GM19238 (cell line): Measurements from ENCODE around the gene SGSH.

Experiments
- DNase-seq: peaks from one replicate; pipeline ENCODE4 v3.0.0; 2011; ENCODE audit warnings: low spot score; ENCODE audit not compliant: insufficient read length

SGSH gene

DNA sequence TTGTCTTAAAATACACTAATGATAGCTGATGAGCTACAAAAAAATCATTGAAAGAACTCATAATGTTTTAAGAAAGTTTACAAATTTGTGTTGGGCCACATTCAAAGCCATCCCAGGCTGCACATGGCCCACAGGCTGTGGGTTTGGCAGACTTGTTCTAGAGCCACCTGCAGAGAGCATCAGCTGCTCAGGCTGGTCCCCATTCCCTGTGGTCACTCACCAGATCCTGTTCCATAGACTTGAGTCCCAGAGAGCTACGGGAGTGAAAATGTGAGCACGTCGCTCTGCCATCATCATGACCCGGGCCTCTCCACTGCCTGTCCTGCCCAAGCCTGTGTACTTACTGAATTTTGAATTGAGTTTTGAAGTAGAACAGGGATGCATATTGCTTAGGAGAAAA, 7.0 kb upstream of the SGSH start:
- no peak for DNase-seq

DNA sequence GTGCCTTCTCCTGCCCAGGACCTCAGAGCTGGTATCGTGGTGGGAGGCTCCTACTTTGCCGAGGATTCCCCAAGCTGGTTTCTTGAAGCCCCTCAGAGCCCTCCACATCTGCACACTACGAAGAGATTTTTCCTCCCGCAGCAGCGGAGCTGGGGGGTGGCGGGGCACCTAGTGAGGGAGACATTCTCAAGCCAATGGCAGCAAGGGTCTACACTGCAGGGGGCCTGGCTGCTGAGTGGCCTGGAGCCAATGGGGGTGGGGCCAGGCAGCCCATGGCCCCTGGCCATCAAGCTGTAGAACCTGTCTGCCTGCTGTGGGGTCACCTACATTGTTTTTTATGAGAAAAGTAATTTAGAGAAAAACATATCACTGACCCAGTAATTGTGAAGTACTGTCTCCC, 5.1 kb upstream of the SGSH start:
- DNase-seq: no peak

DNA sequence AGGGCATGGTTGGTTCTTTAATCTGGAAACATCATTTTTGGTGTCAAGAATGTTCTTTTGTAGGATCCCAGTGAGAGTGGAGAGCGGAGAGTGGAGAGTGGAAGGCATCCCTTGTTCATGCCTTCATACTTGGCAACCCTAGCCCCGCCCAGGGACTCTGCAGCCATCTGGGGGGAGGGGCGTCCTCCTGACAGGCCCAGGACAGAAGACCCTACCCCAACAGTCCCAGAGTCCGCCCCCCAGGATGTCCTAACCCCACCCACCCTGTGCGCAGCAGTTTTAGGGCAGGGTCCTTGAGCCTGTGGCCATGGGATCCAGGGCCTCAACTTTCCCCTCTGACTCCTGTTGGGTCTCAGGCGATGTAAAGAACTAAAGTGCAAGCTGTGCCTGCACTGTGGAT, 4.5 kb upstream of the SGSH start:
- DNase-seq: no peak

DNA sequence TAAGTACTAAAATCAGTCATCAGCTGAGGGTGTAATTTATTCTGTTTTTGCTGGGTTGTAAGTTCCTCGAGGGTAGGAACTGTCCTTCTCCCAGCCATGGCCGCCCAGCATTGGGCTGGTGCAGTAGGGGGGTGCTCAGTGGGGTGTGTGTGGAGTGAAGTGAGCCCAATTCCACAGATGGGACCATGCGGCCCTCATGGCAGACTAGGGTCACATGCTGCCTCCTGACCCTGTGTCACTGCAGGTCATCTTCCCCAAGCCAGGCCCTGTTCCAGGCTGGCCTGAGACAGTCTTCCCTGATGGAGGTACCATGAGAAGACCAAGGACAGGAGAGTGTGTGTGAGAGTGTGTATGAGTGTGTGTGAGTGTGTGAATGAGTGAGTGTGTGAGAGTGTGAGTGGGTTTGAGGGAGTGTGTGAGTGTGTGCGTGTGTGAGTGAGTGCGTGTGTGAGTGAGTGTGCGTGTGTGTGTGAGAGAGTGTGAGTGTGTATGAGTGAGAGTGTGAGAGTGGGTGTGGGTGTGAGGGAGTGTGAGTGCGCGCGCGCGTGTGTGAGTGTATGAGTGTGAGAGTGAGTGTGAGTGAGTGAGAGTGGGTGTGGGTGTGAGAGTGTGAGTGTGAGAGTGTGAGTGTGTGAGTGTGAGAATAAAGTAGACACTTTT, 3.8 kb upstream of the SGSH start:
- no peak for DNase-seq

DNA sequence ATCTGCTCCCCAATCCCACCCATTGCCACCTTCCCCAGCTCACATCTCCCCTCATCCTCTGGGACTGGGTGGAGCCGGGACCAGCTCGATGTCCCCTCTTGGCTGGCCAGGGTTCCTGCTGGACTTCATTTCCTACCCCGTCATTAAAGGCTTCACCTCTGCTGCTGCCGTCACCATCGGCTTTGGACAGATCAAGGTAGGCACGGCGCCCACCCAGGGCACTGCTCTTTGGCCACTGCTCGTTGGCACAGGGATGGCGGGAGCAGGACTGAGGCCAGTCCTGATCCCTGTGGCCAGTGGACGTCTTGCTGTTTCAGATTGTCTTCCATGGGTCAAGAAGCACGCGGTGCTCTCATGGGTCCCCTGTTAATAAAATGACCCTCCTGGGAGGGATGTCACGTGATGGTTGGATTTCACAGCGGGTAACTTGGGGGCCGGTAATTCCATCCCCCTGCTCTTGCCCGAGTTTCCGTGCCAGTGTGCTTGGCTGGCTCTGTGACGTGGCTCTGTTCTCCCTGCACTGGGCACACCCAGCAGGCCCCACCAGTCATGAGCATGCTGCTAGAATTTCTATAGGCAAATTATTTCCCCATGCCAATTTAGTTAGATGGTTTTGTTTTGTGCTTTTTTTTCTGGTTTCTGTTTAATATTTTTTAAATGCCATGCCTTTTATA, 3.1 kb upstream of the SGSH start:
- no peak for DNase-seq

DNA sequence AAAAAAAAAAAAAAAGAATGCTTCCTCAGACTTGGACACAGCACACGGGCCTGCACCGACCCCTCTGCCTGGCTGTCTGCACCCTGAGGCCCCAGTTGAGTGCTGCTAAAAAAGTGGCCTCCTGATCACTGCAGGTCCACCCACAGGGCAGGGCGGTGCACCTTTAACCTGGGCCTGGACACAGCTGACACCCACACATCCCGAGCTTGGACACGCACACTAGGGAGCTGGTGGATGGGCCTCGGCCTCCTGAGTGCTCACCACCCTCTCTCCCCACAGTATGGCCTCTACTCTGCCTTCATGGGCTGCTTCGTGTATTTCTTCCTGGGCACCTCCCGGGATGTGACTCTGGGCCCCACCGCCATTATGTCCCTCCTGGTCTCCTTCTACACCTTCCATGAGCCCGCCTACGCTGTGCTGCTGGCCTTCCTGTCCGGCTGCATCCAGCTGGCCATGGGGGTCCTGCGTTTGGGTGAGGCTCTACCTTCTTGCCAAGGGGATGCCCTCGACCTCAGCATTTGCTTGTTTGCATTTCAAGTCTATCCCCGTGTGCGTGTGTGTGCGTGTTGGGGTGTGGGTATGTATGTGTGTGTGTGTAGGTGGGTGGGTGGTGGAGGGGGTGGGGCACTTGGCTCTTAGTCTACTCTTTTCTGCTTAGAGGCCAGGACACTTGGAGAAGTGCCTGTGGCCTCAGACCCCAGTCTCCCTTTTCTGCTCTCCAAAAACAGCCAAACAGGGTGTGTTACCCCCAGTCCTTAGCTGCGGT, 2.4 kb upstream of the SGSH start:
- no peak for DNase-seq

DNA sequence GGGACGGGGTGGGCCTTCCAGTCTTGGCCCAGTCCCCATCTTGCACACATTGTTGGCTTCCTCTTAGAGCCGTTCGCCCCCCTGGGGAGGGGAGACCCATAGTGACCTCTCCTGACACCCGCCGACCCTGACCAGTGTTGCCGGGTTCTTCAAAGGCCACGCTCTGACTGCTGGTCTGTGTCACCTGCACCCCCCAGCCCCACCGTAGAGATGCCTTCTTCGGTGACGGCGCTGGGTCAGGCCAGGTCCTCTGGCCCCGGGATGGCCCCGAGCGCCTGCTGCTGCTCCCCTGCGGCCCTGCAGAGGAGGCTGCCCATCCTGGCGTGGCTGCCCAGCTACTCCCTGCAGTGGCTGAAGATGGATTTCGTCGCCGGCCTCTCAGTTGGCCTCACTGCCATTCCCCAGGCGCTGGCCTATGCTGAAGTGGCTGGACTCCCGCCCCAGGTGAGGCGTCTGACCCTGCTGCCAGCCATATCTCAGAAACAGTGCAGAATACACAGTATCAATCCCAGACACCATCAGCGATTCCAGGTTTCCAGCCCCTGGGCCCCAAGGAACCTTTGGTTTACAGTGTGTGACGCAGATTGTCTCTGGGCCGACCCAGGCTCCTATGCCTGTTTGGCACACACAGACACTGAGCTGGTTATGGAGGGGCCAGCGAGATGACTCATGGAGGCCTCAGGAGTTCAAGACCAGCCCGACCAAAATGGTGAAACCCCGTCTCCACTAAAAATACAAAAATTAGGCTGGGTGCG, 1.4 kb upstream of the SGSH start:
- DNase-seq: no peak

DNA sequence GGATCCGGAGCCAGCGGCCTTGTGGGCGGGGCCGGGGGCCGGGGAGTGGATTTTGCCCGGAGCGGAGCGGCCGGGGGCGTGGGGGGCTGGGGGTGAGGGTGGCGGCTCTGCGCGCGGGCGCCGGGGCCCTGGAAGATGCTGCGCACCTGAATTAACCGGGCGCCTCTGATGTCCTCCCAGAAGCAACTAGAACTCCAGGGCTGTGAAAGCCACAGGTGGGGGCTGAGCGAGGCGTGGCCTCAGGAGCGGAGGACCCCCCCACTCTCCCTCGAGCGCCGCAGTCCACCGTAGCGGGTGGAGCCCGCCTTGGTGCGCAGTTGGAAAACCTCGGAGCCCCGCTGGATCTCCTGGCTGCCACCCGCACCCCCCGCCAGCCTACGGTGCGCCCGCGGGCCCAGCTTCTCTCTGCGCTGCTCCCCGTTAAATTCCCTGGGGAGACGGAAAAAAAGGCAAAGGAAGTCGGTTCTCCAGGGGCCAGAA, 643 bp upstream of the SGSH start:
- no peak for DNase-seq

DNA sequence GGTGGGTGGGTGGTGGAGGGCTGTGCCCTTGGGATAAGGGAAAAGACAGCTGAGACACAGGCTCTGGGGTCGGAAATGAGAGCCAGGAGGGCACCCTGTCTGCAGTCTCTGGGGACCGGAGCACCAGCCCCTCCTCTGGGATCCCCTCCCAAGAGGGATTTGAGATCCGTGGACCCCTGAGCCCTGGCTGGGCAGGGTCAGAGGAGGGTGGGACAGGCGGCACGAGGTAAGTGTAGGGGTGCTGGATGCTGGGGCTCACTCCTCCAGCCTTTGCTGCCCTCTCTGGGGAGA, 425 bp downstream of the SGSH start:
- DNase-seq: peak; percentile 26

DNA sequence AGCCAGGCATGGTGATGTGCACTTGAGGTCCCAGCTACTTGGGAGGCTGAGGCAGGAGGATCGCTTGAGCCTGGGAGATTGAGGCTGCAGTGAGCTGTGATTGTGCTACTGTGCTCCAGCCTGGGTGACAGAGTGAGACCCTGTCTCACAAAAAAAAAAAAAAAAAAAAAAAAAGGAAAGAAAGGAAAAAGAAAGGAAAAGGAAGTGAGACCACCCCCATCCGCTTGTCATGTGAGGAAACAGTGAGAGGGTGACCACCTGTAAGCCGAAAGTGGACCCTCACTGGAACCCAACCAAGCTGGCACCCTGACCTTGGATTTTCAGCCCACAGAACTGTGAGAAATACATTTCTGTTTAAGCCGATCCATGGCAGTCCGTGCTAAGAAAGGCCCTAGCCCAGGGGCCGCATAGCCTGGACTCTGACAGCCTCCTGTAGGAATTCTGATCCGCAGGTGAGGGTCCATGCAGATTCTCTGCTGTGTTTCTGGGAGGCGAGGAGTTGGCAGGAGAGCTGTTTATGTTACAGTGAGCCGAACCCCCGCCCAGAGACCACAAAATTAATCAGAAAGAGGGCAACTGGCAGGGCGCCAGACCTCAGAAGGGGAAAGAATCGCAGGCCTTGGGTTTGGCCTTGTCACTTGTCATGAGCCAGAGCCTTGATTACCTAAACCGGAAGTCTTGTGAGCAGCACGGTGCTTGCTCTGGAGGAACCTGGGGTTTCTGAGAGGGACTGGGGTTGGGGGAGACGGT, 945 bp downstream of the SGSH start:
- DNase-seq: peak; percentile 76

DNA sequence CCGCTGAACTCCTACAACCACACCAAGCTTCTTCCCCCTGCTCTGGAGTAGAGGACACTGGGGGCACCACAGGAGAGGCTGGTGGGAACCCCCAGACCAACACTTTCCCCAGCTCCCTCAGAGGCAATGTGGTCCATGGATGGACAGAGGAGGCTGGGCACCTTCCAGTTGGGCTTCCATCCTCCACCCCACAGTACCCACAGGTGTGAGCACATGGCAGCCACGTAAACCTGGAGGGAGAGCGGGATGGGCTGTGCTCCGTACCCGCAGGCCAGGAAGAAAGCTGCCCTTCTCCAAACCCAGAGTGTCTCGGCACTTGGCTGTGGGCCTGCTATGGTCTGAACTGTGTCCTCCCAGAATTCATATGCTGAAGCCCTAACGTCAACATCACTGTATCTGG, 1.7 kb downstream of the SGSH start:
- no peak for DNase-seq

DNA sequence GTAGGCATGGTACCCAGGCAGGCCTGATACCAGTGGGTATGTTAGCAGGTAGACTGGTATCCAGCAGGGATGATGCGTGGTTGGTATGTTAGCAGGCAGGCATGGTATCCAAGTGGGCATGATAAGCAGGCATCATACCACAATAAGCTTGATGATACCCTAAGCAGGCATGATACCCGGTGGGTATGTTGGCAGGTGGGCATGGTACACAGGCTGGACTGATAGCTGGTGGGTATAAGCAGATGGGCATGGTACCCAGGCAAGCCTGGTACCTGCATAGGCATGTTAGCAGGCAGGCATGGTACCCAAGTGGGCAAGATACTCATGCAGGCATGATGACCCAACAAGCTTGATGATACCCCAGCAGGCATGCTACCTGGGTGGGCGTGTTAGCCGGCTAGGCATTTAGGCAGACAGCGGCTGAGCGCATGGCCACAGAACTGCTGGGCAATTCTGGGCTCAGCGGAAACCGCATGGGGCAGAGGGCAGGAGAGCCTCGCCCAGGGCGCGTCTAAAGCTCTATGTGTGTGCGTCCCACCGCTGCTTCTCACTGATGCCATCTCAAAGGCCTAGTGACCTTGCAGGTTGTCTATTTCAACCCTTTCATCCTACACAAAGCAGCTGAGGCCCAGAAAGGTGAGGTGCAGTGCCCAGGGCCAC, 2.3 kb downstream of the SGSH start:
- no peak for DNase-seq

DNA sequence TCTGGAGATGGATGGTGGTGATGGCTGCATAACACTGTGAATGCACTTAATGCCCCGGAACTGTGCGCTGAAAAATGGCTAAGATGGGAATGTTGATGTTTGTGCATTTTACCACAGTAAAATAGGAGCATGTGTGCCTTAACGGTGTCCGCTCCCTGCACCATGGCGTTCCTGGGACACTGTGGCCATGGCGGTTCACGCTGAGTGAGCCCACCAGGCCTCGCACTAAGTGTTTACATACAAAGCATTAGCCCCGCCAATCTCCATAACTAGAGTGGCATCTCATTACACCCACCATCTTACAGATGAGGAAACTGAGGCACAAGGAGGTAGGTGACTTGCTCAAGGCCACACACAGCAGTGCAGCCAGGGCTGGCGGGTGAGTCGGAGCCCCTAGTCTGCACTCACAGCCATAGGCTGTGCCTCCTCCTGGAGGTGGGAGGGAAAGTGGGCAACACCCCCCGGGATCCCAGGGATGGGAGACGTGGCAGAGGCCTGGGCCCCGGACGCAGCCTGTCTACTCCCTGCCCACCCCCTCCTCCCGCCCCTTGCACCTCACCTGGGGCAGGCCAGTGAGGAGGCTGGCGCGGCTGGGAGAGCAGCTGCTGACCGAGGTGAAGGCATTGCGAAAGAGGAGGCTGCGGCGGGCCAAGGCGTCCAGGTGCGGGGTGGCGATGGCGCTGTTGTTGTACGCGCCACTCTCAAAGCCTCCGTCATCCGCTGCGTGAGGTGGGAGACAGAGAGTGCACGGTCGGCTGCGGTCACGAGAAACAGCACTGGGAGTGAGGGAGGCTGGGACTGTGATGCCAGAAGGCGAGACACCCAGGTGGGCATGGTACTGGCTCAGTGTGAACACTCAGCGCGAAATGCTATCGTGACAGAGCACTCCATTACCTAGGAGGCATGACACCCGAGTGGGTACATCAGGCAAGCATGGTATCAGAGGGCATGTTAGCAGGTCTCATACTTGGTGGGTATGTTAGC, 3.4 kb downstream of the SGSH start:
- DNase-seq: no peak

DNA sequence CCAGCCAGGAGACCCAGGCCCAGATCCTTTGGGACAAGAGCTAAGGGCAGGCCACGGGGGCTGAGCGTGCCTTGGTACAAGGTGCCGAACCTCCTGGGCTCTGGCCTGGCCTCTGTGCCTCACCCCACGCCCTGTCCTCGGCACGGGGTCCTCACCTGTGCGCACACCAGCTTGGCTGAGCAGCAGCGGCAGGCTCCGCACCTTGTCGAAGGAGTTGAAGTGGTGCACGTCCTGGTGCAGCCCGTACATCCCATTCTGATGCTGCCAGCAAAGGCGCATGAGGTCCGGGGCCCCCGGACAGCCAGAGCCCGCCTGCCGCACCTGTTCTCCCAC, 5.3 kb downstream of the SGSH start:
- no peak for DNase-seq

DNA sequence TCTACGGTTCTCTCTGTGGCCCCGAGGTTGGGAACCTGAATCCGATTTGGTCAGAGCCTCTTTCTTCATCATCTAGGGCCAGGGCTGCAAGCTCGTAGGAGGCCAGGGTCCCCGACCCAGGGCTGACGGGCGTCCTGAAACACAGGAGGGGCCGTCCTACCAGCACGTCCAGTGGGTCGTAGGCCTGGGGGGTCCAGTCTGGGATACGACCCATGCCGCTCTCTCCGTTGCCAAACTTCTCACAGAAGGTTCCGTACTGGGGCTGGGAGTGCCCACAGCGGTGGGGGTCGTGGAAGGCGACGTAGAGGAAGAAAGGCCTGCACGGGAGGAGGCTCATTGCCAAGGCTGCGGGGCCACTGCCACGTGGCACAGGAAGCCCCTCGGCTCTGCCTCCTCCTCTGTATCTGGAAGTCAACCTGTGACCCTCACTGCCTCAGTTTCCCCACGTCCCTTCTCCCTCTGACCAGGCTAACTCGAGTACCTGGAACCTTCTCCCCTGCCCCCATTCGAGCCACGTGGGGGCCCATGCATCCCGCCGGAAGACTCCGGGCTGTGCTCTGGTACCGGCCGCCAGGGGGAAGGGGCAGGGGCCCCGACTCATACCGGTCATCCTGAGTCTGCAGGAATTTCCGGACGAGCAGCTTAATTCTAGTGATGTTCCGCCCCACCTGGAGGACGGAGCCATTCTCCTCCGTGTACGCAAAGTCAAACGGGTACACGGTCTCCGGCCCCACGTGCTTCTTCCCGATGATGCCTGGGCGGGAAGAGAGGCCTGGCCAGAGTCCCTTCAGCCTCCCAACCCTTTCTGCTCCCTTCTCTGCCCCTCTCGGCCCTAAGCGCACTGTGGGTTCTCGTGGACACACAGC, 5.9 kb downstream of the SGSH start:
- no peak for DNase-seq

DNA sequence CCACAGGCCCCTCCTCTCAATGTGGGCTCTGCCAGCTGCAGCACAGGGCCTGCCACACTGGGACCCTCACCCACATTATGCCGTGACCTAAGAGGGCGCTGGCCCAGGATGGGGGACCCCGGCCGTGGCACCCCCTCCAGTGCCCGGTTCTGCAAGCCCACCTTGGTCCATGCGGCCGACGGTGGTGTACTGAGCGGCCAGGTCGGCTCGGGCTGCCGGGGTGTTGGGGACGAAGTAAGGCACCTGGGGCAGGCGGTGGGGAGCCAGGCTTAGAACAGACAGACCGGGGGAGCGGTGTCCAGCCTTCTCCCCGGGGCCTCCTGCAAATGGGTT, 6.5 kb downstream of the SGSH start:
- no peak for DNase-seq

DNA sequence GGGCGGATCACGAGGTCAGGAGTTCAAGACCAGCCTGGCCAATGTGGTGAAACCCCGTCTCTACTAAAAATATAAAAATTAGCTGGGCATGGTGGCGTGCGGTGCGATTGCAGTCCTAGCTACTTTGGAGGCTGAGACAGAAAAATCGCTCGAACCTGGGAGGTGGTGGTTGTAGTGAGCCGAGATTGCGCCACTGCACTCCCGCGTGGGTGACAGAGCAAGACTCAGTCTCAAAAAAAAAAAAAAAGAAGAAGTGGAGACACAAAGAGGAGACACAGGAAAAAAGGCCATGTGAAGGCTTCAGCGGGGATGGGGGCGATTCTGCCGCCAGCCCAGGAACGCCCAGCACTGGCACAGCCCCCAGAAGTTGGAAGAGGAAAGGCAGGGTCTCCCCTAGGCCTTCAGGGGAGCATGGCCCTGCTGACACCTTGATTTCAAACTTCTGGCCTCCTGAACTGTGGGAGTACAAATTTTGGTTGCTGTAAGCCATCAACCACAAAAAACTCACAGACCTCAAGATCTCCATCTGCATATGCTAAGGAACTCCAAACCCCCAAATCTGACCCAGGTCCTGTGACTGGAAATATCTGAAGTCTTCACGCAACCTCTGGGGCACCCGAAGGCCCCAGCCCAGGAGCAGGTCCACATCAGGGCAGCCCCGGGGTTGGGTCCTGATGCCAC, 7.0 kb downstream of the SGSH start:
- DNase-seq: no peak

DNA sequence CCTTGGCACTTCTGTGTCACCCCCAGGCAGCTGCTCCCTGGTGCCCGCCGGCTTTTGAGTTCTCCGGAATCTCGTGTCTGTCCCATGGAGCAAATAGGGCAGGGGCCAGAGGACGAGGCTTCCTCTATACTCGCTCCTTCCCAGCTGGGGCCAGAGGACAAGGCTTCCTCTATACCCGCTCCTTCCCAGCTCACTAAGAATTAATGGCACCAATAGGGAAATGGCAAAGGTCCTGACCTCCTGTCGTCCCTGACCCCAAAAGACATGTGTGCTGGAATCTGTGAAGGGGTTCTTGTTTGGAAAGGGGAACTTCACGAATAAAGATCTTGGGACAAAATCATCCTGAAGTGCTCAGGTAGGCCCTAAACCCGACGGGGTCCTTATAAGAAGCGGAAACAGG, 7.6 kb downstream of the SGSH start:
- DNase-seq: no peak
